GM18861 (cell line): Measurements from ENCODE around the gene TRDN.
"Not testable (repeated sequence)": the region's sequence is repeated elsewhere in the genome, so short reads cannot be mapped to it uniquely, and the experiment has no call there.

Experiments
- ATAC-seq: cut with Tn5 transposase; IDR thresholded peaks from one replicate; pipeline ENCODE4 v1.9.1; 2021; ENCODE audit not compliant: unreplicated experiment

Gene TRDN

GRCh38 chr6:123635144-123635543 lies 1.6 kb downstream of the TRDN start:
- ATAC-seq: no peak

- no peak for ATAC-seq
These were observed 4.1 kb downstream of the TRDN start for GRCh38 chr6:123632641-123633040.

- no peak for ATAC-seq
These were observed 7.3 kb downstream of the TRDN start for GRCh38 chr6:123629258-123629941.

- ATAC-seq: no peak
These were observed 11.1 kb downstream of the TRDN start for GRCh38 chr6:123625696-123626095.

- no peak for ATAC-seq
These were observed 14.0 kb downstream of the TRDN start for GRCh38 chr6:123622780-123623179.

- no peak for ATAC-seq
These were observed 17.6 kb downstream of the TRDN start for GRCh38 chr6:123619156-123619555.

- no peak for ATAC-seq
These were observed 19.8 kb downstream of the TRDN start for GRCh38 chr6:123616942-123617341.

GRCh38 chr6:123616016-123616415 lies 20.7 kb downstream of the TRDN start:
- ATAC-seq: no peak

GRCh38 chr6:123610779-123611178 lies 26.0 kb downstream of the TRDN start:
- ATAC-seq: no peak

GRCh38 chr6:123604067-123604466 lies 32.7 kb downstream of the TRDN start:
- no peak for ATAC-seq

GRCh38 chr6:123598011-123598410 lies 38.7 kb downstream of the TRDN start:
- peak; percentile 91 for ATAC-seq

GRCh38 chr6:123594776-123595175 lies 42.0 kb downstream of the TRDN start:
- no peak for ATAC-seq

- no peak for ATAC-seq
These were observed 44.3 kb downstream of the TRDN start for GRCh38 chr6:123592426-123592825.

- no peak for ATAC-seq
These were observed 46.8 kb downstream of the TRDN start for GRCh38 chr6:123589973-123590372.

- ATAC-seq: no peak
These were observed 47.4 kb downstream of the TRDN start for GRCh38 chr6:123589317-123589716.

- ATAC-seq: no peak
These were observed 48.2 kb downstream of the TRDN start for GRCh38 chr6:123588546-123588895.

- no peak for ATAC-seq
These were observed 48.8 kb downstream of the TRDN start for GRCh38 chr6:123587838-123588545.

- ATAC-seq: not testable (repeated sequence)
These were observed 49.3 kb downstream of the TRDN start for GRCh38 chr6:123587407-123587806.

- ATAC-seq: no peak
These were observed 56.4 kb downstream of the TRDN start for GRCh38 chr6:123580331-123580730.

GRCh38 chr6:123575188-123575587 lies 61.6 kb downstream of the TRDN start:
- no peak for ATAC-seq

- no peak for ATAC-seq
These were observed 65.7 kb downstream of the TRDN start for GRCh38 chr6:123570813-123571684.

- ATAC-seq: no peak
These were observed 67.2 kb downstream of the TRDN start for GRCh38 chr6:123569575-123569974.
